Chondrocyte (in vitro differentiated cells): ENCODE results near the gene POU2F2. TPM values are rescaled to one million over a fixed set of nuclear protein-coding genes. Genes with fewer than 3 reads are reported as not detected.

Source experiments
- DNase-seq: peaks from one replicate; pipeline ENCODE4 v3.0.0; 2021; ENCODE audit warnings: mixed read lengths, low spot score
- H3K27ac Mint-ChIP-seq: one replicate; pipeline ENCODE4 v1.8.0; 2021; ENCODE audit warnings: mild to moderate bottlenecking, moderate library complexity, mixed read lengths; ENCODE audit not compliant: unreplicated experiment
- H3K27me3 Mint-ChIP-seq: 2 replicates; pipeline ENCODE4 v1.8.0; 2021; ENCODE audit warnings: low read depth, mixed read lengths
- H3K36me3 Mint-ChIP-seq: 2 replicates; pipeline ENCODE4 v1.8.0; 2021; ENCODE audit warnings: low read depth, mixed read lengths
- H3K4me1 Mint-ChIP-seq: 2 replicates; pipeline ENCODE4 v1.8.0; 2021; ENCODE audit warnings: low read depth, mild to moderate bottlenecking, mixed read lengths
- H3K4me3 Mint-ChIP-seq: one replicate; pipeline ENCODE4 v1.8.0; 2021; ENCODE audit warnings: mild to moderate bottlenecking, moderate library complexity, mixed read lengths; ENCODE audit not compliant: unreplicated experiment
- H3K9me3 Mint-ChIP-seq: 2 replicates; pipeline ENCODE4 v1.8.0; 2021; ENCODE audit warnings: low read depth, mixed read lengths
- total RNA-seq: library from RNA; stranded (reverse); gene quantifications from 3 replicates; pipeline ENCODE4 v1.2.1, GENCODE V29; 2021
- TF ChIP-seq, protein P1 (sequence below): fragments of 200-600 bp; sonication (generic); IDR thresholded peaks from 2 replicates; pipeline ENCODE4 v1.5.0; 2021; ENCODE audit warnings: antibody characterized with exemption, mild to moderate bottlenecking, moderate library complexity

POU2F2 gene
- total RNA-seq, 1 donor from 2014 or later = 1.5 TPM

DNA sequence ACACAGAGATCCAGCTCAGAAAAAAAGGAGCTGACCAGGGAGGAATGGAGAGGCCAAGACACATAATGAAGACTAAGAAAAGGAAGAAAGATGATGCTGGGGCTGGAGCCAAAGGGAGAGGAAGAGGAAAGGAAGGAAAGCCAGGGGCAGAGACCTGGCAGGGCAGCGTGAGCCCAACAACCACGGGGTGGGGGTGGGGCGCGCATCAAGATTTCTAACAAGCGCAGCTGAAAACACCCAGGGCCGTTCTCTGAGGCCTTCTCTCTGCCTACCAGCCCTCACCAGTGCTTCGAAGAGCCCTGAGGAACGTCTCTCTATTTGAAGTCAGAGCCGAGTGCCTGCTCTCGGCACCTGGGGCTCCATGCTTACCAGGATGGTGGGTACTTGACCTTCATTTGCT, 23.6 kb upstream of the POU2F2 start:
- no peak for DNase-seq
- no peak overlapping the region for H3K27ac Mint-ChIP-seq
- H3K27me3 Mint-ChIP-seq = peaks cover 81% of the 10 kb centered on the region
- no peak overlapping the region for H3K4me3 Mint-ChIP-seq
- no peaks in the 10 kb centered on the region for H3K9me3 Mint-ChIP-seq
- H3K36me3 Mint-ChIP-seq = peaks cover 3% of the 10 kb centered on the region
- TF ChIP-seq, protein P1, sequence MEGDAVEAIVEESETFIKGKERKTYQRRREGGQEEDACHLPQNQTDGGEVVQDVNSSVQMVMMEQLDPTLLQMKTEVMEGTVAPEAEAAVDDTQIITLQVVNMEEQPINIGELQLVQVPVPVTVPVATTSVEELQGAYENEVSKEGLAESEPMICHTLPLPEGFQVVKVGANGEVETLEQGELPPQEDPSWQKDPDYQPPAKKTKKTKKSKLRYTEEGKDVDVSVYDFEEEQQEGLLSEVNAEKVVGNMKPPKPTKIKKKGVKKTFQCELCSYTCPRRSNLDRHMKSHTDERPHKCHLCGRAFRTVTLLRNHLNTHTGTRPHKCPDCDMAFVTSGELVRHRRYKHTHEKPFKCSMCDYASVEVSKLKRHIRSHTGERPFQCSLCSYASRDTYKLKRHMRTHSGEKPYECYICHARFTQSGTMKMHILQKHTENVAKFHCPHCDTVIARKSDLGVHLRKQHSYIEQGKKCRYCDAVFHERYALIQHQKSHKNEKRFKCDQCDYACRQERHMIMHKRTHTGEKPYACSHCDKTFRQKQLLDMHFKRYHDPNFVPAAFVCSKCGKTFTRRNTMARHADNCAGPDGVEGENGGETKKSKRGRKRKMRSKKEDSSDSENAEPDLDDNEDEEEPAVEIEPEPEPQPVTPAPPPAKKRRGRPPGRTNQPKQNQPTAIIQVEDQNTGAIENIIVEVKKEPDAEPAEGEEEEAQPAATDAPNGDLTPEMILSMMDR = no peak
- no peaks in the 10 kb centered on the region for H3K4me1 Mint-ChIP-seq

DNA sequence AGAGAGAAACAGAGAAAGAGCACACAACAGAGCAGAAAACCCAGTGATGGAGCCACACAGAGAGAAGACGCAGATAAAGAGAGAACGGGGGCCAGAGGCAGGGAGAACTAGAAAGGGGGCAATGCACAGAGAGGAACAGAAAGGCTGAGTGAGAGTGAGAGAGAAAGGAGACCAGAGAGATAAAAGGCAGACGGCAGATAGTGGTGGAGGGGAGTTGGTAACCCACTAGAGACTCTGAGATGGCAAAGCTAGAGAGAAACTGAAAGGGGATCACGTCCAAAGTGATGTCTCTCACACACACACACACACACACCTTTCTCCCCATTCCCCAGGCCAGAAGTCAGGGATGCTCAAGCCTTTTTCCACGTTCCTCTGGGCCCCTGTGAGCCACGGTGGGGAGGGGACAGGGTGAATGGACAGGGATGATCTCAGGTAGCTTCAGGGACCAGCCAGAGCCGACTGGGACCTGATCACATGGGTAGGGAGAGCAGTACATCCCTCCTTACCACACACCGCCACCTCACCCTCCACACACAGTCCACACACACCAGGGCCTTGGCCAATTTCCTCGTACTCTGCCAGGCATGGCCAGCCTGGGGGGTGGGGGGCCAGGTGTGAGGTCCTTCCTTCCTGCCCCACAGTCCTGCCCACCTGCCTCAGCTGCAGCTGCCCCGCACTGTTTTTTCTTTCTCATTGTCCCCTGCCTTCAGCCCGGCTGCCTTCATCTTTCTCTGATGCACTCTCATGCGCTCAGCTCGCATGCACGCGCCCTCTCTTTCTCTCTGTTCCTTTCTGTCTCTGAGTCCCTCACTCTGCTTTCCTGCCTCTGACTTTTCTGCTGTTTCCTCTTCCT, 22.5 kb upstream of the POU2F2 start:
- Mint-ChIP-seq H3K4me3 (no peak overlapping the region), H3K27me3 (peaks cover 75% of the 10 kb centered on the region), H3K27ac (no peak overlapping the region), H3K9me3 (no peaks in the 10 kb centered on the region), H3K36me3 (peaks cover 3% of the 10 kb centered on the region), H3K4me1 (no peaks in the 10 kb centered on the region)
- TF ChIP-seq, protein P1 = no peak
- no peak for DNase-seq

DNA sequence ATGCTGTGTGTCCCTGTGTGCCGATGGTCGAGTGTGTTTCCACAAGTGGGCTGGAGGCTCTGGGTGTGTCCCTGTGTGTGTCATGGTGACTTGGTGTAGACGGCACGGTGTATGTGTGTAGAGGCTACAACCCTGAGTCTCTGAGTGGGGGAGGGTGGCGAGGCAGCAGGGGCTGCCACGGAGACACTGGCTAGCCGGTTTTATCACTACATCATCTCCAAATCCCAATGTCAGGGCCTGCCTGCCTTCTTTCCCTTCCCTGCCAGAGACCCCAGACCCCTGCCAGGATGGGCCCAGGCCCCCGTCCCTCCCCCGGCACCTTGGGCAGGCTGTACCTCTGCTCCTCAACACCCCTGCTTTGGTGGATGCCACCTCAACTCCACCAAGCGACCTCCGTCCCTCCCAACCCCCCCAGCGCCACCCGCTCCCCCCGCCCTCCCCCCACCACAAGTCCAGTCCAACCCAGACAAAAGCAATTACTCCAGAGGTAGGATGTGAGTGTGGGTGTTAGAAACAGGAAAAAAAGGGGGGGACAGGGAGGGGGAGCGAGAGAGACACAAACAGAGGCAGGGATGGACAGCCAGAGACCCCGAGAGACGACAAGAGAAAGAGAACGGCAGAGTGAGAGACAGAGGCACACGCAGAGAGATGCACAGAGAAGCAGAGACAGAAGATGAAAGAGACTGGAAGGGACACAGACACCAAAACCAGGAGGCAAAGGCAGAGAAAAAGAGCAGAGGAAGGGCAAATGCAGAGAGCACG, 21.6 kb upstream of the POU2F2 start:
- H3K36me3 Mint-ChIP-seq = peaks cover 3% of the 10 kb centered on the region
- H3K27me3 Mint-ChIP-seq = peaks cover 80% of the 10 kb centered on the region
- no peak overlapping the region for H3K4me3 Mint-ChIP-seq
- no peaks in the 10 kb centered on the region for H3K9me3 Mint-ChIP-seq
- no peaks in the 10 kb centered on the region for H3K4me1 Mint-ChIP-seq
- DNase-seq = no peak
- TF ChIP-seq, protein P1 = no peak
- H3K27ac Mint-ChIP-seq = no peak overlapping the region

DNA sequence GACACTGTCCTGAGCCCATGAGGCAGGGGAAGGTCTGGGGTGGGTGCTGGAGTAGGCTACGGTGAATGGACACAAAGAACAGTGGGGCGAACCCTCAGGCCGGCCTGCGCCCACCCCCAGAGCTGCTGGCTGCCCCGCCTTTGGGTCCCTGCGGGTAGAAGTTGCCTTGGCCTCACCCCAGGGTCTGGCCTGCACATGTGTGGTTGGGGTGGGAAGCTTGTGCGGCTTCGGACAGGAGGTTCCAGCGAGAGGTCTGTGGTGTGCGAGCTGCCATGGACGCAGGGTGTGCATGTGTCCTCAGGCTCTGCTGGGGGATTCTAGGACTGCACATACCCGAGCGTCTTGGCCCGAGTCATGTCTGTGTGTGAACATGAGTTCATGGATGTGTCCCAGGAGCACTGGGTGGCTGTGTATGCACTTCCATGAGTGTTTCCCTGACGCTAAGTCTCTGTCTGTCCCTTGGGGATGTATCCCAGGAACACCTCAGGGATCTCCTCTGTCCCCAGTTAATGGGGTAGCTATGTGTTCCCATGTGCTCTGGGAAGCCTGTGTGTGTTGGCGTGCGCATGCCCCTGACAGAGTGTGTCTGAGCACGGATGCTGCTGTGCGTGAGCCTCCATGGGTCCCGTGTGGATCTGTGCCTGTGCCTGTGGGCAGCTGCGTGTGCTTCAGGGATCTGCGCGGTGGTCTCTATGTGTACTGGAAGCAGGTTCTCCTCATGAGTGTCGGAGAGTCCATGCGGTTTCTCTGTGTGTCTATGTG, 20.8 kb upstream of the POU2F2 start:
- no peaks in the 10 kb centered on the region for H3K9me3 Mint-ChIP-seq
- H3K27ac Mint-ChIP-seq = no peak overlapping the region
- peaks cover 78% of the 10 kb centered on the region for H3K27me3 Mint-ChIP-seq
- no peak overlapping the region for H3K4me3 Mint-ChIP-seq
- H3K36me3 Mint-ChIP-seq = peaks cover 3% of the 10 kb centered on the region
- H3K4me1 Mint-ChIP-seq = no peaks in the 10 kb centered on the region
- TF ChIP-seq, protein P1 = no peak
- no peak for DNase-seq
